NCI-H446 (cell line): Measurements from ENCODE around the gene ZDHHC21.

Source experiments
- DNase-seq, 2 experiments: peaks; one replicate each; lab custom pipeline; 2025; lab: John Stamatoyannopoulos, UW

ZDHHC21 gene, protein sequence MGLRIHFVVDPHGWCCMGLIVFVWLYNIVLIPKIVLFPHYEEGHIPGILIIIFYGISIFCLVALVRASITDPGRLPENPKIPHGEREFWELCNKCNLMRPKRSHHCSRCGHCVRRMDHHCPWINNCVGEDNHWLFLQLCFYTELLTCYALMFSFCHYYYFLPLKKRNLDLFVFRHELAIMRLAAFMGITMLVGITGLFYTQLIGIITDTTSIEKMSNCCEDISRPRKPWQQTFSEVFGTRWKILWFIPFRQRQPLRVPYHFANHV

DNA sequence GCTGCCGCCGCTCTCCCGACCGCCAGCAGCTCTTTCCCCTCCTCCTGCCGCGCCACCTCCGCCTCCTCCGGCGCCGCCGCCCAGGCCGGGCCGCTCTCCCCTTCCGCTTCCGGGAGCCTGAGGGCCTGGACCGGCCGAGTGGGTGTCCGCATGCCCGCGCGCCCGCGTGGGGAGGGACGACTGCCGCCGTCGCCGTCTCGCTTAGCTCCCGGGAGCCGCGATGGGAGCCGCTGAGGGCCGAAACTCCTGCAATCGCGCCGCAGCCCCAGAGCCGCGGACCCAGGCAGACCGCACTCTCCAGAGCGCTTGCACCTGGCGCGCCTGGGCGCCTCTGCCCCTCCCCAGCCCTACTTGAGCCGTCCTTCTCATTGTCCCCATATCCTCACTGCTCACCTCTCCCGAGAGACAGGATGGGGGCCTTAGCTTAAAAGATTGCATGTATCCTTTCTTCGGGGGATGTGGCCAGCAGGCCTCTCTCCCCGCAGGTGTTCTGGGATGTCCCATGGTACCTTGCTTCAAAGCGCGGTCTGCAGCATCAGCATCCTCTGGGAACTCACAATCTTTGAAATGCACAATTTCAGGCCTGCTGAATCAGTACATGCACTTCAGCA is at the start of gene ZDHHC21:
TSS of gene ZDHHC21 (minus strand) at position 182 of the 611 bp plus-strand sequence. CDS start 19,092 bp downstream, outside the sequence.
- peak in 1 of 2 experiments; percentile 66 for DNase-seq

DNA sequence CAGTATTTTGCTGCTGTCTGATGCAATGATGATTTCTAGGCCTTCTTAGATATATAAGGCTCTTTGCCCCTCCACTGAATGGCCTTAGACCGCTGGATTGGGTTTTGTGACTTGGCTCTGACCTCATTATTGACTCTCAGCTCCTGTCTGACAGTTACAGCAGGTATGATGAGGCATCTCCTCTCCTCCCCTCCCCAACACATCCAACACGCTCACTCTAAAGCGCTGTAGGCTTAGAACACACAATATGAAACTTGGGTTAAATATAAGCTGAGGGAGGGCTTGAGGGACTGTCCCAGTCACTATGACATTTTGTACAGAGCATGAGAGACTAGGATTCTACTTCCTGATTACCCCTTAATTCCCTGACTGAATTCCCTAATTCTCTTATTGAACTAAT is 48.1 kb upstream of the ZDHHC21 start:
- DNase-seq, result no peak

DNA sequence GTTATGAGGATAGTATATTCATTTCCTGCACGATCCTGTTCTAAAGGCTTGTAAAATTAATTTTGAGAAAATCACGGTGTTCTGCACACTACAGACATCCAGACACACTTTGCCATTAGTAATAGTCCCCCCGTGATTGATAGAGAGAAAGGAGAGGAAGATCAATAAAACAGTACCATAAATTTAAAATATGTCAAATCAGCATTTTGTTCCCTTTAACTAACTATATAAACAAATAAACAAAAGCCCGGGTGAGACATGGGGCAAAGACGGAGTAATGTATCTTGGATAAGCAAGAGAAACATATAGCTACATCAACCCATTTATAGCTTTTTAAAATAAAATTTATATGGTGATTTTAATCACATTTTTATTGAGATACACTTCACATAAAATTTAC is 39.9 kb upstream of the ZDHHC21 start:
- DNase-seq, result no peak

DNA sequence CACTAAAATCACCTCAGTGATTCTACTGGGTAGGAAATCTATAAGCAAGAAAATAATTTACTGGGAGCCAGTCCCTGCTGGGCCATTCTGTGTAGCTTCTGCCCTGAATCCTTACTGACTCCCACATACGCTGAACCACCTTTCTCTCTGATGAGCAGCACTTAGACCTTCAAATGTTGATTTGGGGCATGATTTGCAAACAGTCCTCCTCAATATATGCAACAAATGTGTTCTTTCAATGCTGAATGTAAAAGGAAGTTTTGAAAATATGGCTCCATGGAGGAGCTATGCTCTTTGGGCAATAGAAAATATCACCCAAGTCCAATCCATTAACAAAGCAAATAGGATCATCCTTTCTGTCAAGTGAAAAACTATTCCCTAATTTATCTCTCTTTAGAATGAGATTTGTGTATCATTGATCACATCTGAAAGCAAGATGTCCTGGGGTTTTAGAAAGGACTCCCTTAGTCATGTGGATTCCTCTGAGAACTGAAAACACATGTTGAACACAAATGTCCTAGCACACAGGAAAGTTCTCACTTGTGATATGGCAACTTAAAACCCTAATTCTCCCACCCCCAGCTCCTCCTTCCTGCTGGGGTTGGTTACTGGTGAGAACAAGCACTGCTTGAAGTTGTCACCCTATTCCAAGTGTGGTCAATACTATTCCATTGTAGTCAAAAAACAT is 38.2 kb upstream of the ZDHHC21 start:
- DNase-seq, result no peak

DNA sequence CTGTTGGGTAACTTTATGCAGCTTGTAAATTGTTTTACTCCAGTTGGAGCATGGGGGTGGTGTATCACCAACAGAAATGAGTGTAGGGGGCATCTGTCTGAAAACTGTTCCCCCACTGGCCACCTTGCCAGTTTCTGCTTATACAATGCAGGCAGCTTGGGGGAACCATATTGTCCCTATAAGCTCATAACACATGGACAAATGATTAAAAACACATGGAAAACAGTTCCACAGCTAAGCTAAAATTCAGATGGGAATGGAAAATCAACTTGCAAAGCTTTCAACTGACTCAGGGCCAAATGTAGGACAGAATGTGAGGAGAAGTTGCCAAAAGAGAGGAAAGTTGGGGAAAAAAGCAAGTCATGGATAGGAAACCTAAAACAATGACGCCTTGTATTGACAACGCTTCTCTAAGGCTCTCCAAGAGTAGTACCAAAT is 37.2 kb upstream of the ZDHHC21 start:
- DNase-seq, result peak in 1 of 2 experiments; percentile 21

DNA sequence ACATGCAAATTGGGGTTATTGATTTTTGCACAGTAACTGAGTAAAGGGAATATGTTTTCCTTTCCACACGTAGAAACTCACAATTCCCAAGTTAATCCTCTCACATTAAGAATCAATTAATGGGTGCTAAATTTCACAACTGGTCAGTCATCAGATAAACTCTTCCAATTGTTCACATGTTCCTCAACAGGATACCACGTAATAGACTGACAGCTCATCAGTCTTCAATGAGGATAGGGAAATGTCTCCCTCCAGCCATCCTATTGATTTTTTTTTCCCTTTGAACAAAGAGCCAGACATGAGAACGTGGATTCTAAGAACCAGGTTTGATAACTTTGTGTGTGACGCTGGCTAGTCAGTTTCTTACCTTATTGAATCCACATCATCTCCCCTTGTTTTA is 30.1 kb upstream of the ZDHHC21 start:
- DNase-seq, result no peak

DNA sequence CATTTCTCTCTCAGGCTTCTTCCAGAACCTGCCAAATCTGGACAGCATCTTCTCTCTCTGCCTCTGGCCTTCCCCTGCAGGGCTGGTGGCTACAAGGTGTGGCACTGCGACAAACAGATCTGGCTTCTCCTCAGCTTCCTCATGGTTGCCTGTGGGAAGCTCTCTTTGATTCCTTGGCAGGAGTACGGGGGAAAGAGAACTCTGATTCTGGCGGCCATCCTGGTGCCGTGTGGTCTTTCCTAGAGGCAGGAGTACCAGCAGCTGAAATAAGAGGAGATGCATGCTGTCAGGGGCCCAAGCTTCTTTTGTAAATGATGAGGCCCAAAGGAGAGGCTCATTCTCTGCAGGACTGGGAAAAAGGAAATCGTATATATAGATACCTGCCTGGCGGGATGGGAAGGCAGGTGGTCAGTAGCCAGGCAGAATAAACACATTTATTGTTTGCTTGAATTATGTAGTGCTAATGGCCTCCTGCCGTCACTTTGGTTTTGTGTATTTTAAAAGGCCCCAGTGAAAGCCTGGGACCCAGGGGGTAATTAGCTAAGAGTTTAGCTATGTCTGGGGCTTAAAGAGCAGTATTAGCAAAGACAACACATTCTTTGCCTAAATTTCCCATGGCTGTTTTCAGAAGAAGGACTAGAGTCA is 29.3 kb upstream of the ZDHHC21 start, which contains the start of gene CER1:
TSS of gene CER1 (minus strand) at position 343 of the 645 bp plus-strand sequence. CDS start at position 282, 61 bp downstream.
- DNase-seq, result peak in 1 of 2 experiments; percentile 40

DNA sequence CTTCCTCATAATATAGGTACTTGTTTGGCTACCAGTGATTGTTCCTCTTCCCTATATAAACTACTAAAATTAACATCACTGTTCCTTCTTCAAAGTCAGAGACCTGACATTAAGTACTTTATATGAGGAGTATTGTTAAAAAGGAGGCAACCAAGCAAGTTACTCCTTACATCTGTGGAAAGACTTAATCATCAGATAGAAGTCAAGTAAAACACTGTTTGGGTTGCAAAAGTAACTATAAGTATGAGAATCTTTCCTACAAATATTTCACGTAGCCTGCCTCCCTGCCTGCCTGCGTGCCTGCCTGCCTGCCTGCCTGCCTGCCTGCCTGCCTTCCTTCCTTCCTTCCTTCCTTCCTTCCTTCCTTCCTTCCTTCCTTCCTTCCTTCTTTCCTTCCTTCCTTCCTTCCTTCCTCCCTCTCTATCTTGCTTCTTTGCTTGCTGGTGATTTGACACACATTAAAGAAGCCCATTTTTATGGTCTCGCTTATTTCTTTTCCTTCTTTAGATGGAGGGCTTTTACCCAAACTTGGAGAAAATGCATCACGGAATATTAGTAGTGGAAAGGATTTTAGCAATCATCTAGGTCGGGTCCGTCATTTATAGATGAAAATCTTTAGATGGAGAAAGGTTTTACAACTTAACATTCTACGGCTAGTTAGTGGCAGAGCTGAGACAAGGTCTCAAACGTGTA is 26.1 kb upstream of the ZDHHC21 start:
- DNase-seq, result no peak

DNA sequence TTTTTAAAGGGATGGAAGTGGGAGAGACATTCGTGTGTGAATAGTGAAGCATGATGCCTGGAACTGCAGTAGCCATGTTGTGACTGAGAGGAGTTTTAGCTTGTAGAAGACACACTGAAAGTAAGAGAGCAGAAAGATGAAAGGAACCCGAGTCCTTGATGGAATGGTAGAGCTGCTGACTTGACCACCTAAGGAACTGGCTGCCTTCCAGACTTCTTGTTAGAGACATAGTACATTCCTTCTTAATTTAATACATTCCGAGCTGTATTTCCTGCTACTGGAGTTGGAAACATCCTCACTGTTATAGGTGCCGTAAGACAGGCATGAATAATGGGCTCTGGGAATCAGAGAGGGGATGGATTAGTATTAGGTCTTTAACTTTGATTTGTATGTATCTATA is 21.9 kb upstream of the ZDHHC21 start:
- no peak for DNase-seq

DNA sequence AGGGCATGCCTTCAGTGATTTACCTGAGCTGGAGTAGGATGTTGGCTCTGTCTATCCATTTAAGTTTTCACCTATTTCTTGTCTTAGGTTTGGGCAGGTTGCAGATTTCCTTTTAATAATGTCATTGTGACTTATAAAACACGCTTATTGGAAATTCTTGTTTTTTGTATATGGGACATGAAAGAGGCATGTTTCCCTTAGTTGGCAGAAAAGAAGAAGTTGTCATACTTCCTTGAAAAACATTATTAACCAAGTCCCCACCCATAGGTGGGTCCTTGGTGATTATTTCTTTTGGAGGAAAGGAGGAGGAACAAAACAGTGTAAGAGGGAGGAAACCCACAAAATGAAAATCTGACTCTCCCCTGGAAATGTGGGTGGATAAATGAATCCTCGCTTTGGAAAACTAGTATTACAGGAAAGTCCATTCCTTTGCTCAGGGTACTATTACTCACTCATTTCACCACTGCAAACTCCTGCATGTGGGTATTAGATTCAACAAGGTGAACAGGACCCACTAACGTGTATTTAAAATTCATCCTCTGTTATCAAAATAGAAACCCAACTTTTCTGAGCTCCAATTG is 20.0 kb upstream of the ZDHHC21 start:
- no peak for DNase-seq

DNA sequence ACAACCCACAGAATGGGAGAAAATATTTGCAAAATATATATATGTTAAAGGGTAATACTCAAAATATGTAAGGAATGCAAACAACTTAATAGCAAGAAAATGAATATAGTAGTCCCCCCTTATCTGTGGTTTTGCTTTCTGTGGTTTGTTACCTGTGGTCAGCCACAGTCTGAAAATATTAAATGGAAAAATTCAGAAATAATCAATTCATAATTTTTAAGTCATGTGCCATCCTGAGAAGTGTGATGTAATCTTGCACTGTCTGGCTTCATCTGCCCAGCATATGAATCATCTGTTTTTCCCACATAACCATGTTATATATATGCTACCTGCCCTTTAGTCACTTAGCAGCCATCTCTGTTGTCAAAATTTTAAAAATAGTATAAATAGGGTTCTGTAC is 17.6 kb upstream of the ZDHHC21 start:
- DNase-seq, result no peak

DNA sequence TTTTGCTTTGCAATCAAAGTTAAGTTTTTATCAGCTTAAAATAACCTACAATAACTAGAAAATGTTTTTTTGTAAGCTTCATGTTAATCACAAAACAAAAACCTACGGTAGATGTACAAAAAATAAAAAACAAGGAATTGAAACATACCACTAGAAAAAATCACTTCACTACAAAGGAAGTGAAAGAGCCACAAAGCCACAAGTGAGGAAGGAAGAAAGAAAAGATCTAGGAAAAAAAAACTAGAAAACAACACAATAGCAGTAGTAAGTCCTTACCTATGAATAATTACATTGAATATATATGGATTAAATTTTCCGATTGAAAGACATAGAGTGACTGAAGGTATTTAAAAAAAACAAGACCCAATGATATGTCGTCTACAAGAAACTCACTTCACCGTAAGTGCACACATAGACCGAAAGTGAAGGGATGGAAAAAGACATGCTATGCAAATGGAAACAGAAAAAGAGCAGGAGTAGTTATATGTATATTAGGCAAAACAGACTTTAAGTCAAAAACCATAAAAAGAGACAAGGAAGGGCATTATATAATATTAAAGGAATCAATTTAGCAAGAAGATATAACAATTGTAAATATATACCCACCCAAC is 13.4 kb upstream of the ZDHHC21 start:
- no peak for DNase-seq

DNA sequence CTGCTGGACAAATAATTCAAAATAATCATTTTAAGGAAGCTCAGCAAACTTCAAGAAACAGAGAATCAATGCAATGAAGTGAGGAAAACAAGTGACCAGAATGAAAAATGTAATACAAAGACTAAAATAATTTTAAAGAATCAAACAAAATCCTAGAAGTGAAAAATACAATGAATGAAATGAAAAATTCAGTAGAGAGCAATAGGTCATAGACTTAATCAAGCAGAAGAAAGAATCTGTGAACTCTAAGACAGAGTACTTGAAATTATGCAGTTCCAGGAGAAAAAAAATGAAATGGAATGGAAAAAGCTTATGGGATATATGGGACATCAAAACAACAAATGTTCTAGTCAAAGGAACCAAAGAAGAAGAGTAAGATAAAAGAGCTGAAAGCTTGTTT is 11.8 kb upstream of the ZDHHC21 start:
- no peak for DNase-seq

DNA sequence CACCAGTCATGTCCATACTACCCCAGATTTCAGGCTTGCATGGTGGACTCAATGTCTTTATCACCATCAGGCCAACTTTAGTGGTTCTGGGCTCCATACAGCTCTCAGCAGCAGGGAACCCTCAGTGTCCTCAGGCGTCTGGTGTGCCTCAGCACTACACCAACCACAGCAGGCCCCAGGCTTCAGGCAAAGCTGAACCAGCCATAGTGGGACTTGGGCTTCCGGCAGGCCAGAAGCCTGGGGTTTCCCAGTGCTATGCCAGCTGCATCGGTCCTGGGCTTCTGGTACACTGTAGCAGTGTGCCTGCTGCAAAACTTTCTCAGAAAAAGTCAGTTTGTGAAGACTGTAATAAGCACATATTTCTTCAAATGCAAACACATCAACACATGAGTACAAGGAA is 11.0 kb upstream of the ZDHHC21 start:
- DNase-seq, result no peak

DNA sequence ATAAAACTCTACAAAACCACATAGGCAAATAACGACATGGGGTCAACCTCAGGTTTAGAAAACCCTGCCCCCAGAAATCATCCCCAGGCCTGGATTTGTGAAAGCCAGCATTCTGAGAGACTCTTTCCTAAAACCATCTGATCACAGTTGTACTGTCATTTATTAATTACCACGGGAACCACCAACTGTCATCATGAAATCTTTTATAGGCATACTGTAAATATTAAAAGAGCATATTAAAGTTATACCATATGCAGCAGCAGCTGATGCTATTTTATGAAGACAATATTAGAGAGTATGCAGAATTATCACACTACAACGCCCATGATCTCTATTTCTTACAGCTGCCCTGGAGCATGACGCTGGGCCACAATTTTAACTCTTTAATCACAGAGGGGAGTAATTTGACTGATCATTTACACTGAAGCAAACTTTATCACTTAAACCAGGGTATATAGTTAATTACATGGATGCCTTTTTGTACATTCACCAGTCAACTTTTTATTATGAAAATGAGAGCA is 9.0 kb upstream of the ZDHHC21 start:
- DNase-seq, result no peak

DNA sequence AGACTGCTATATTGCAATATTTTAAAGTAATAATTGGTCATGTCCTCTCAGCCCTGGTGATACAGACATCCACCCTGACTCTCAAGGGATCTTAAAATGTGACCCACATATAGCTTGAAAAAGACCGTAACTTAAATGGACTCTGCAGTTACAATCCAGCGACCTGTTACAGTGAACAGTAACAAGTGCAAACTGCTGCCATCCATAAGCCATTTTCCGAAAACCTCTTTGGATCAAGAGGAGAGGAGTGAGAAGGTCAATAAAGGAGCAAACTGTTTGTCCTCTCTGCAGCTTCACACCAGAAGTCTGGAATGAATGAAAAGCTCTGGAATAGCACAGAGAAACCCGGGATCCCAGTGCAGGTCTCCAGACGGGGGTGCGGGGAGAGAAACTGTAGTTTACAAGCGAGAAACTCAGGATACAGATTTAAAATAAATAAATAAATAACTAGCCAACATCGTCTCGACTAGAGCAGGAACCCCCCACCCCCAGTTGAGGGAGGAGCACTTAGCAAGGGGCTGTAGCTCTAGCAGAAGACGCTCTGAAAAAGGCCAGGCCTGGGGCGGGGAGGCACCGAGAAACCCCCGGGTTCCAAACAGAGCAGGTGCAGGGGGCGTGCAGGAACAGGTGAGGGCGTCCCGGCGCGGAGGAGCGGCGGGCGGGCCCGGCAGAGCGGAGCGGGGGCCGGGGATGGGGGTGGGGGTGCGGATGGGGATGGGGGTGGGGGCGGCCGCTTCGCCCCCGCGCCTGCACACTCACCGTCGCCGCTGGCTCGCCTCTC is 572 bp downstream of the ZDHHC21 start:
- peak; percentile 33 to 45 for DNase-seq

DNA sequence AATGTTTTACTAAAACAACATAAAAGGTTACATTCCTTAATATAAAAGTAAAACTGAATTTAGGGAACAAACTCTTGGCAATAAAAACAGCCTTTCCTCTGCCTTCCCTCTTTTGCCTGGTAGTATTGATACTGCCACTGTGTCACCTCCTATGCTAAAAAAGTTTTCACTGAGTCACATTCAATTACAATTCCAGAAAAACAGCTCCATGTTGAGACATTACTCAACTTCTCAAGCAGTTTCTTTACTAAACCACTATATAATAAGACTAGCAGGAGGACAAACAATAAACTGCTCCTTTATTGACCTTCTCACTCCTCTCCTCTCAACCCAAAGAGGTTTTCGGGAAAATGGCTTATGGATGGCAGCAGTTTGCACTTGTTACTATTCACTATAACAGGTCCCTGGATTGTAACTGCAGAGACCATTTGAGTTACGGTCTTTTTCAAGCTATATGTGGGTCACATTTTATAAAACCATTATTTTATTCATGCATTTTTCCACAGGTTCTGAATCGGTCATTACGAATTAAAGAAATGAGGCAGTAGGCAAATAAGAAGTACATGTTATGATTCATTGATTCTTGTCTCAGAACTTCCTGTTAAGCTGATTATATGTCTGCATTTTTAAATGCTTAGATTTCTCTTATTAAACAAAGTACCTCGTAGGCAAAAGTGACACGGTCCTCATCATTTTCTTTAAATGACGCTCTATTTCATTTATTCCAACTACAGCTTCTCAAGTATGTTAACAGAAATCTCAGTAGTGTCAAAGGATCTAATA is 2.1 kb downstream of the ZDHHC21 start:
- no peak for DNase-seq

DNA sequence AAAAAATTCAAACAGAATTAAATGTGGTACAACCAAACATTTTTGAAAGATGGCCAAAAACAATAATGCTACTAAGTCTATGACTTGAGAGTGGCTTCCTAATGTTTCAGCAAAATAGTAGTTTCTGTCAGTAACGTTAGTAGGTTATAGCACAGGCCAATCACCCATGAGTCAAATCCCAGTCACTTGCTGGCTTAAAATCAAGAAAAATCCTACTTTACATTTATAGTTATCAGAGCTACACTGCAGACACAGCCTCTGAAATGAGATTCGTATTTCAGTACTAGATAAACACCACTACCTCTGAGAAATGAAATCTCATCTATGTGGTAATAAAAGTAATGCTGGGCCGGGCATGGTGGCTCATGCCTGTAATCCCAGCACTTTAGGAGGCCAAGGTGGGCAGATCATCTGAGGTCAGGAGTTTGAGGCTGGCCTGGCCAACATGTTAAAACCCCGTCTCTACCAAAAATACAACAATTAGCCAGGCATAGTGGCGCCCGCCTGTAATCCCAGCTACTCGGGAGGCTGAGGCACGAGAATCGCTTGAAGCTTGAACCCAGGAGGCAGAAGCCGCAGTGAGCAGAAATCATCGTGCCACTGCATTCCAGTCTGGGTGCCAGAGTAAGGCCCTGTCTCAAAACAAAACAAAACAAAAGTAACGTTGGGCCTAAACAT is 6.1 kb downstream of the ZDHHC21 start:
- DNase-seq, result no peak

DNA sequence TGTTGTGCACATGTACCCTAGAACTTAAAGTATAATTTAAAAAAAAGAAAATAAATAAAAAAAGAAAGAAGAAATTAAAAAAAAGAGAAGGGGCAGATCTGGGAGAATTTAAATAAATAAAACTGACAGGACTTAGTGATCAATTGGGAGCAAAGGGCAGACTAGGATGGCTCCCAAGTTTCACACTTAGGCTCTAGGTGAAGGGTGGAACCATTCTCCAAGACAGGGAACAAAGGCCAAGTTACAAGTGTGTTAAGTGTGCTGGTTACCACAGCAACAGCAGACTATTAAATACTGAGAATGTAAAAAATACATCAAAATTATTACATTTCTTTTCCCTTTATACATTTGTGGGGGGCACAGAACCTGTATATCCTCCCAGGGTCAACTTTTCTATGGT is 7.1 kb downstream of the ZDHHC21 start:
- DNase-seq, result no peak
